ENCODE results near the gene CD101.

The CD101 gene

DNA sequence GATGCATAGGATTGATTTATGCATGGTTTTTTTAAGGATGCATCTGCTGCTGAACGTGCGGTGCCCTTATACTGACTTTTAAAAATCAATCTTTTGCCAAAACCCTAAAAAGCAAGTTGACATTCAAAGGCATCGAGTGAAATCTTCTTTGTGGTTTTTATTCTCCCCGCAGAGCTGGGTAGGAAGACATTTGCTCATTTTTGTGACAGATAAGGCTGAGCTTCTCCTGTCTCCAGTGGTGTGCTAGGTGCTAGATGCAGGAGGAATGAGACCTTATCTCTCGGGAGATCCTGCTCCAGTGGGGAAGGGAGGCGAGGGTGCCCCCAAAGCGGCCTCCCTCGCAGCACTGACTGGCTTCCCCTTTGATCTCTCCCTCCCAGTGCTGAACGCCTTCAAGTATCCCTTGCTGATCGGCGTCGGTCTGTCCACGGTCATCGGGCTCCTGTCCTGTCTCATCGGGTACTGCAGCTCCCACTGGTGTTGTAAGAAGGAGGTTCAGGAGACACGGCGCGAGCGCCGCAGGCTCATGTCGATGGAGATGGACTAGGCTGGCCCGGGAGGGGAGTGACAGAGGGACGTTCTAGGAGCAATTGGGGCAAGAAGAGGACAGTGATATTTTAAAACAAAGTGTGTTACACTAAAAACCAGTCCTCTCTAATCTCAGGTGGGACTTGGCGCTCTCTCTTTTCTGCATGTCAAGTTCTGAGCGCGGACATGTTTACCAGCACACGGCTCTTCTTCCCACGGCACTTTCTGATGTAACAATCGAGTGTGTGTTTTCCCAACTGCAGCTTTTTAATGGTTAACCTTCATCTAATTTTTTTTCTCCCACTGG, 14.9 kb upstream of the CD101 start:
- DNase-seq = peak; percentile 31

GRCh38 chr1:116987256-116987555, 14.4 kb upstream of the CD101 start:
- DNase-seq = peak; percentile 68

- DNase-seq = no peak
Observed at GRCh38 chr1:116988248-116988647, 13.3 kb upstream of the CD101 start.

DNA sequence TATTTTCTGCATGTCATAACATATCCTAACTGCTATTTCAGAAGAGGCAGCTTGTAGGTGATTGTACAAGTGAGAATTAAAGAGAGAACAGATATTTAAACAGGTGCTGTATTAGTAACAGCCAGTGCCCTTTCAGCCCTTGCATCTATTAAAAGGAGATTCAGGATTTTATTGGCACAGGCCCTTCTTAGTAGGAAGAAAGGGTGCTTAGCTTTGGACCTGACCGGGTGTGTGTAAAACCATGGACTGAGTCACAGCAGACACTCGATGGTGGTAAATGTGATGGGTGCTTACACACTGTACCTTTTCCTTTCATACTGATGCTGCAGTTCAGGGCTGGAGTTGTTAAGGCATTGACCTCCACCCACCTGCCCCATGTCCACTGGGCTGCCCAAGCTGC, 12.7 kb upstream of the CD101 start:
- DNase-seq = no peak

DNA sequence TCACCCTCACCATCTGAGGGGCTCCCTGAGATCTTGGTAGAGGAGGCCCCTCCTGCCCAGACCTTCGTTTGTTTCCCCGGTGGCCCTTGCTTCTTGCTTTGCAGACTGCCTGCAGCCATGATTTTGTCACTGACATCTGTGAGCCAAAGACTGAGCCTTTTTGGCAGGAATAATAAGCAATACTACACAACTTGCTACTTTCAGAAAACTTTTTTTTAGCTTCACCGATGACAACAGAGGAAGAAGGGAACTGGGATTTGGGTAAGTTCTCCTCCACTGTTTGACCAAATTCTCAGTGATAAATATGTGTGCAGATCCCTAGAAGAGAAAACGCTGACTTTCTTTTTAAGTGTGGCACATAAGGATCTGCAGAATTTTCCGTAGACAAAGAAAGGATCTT, 11.7 kb upstream of the CD101 start:
- no peak for DNase-seq

DNA sequence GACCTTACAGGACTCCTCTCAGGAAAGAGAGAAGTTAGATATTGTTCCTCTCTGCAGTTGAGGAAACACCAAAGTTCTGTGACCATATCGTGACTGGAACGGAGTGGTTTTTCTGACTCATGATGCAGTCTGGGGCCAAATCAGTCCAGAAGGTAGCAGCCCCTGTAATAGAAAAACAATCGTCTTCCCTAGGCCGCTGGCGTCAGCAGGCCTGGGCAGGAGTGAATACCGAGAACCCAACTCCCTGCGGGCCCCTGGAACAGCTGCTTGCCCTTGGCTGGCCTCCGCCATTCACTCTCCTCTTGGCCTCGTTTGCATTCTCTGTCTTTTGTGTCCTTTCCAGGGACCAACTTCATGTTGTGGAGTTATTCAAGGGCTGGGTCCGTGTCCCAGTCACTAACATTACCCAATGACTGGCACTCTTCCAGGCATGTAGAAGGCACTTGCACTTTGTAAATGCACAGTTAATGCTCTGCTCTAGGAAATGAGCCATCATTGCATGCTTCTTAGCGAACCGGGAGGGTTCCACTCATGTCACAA, 10.9 kb upstream of the CD101 start:
- no peak for DNase-seq

GRCh38 chr1:116991171-116991845, 10.3 kb upstream of the CD101 start:
- no peak for DNase-seq

GRCh38 chr1:116991918-116992317, 9.6 kb upstream of the CD101 start:
- DNase-seq = no peak

- DNase-seq = no peak
Observed at GRCh38 chr1:116993286-116993685, 8.3 kb upstream of the CD101 start.

- no peak for DNase-seq
Observed at GRCh38 chr1:116994411-116994810, 7.1 kb upstream of the CD101 start.

DNA sequence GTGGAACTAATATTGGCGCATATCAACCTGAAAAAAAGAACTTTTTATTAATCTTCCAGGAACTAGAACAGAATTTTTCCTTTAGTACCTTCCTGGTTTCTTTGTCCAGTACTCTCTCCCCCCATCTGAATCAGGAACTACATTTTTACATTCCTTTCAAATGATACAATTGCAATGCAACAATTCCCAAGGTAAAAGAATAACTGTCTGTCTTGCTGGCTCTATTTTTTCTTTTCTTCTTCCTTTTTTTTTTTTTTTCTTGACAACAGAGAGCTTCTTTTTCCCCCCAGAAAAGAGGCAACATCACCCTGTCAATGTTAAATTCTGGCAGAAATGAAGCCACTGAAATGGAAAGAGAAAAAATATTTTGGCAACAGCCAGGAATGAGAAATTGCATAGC, 4.5 kb upstream of the CD101 start:
- DNase-seq = no peak

DNA sequence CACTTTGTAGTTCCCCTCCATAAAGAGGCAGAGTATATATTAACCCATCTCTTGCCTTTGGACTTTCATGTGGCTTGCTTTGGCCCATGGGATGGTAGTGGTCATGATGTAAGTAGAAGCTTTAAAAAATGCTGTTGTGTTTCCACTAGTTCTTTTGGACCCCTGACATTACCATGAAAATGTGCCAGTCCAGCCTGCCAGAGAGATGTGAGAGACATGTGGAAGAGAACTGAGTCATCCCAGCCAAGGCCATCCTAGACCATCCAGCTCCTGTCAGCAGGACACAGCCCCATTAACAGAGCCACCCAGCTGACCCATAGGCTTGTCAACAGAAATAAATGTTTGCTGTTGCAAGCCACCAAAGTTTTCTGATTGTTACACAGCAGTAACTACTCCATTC, 3.9 kb upstream of the CD101 start:
- DNase-seq = no peak

- DNase-seq = no peak
Observed at GRCh38 chr1:116999596-116999995, 2.0 kb upstream of the CD101 start.

GRCh38 chr1:117000142-117000541, 1.4 kb upstream of the CD101 start:
- no peak for DNase-seq

- no peak for DNase-seq
Observed at GRCh38 chr1:117003223-117003875, 1.8 kb downstream of the CD101 start.

DNA sequence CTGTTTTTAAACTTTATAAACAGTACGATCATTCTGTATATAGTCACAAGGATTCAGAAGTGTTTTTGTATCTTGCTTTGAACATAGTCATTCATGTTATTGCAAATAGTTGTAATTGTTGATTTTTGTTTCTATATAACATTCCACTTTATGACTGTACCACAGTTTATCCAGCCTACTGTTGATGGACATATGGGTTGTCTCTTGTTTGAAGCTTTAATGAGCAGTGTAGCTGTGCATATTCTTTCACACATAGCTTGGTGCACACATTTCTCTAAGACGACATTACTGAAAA, 6.1 kb downstream of the CD101 start:
- no peak for DNase-seq

DNA sequence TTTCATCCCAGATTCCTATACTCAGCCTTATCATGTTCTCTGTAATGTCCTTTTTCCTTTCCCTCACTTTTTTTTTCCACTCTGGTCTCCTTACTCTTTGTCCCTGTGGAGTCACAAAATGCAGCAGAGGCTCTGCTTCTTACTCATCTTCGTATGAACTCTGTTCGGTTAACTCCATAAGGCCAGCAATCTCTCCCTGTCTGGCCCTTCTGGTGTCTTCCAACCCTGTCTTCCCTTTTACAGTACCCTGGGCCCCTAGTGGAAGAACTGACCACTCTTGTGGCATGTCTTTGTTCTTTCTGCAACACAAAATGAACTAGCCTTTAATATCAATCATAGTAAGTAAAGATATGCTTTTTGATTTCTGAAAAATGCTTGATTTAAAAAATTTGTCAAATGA, 7.1 kb downstream of the CD101 start:
- DNase-seq = no peak

DNA sequence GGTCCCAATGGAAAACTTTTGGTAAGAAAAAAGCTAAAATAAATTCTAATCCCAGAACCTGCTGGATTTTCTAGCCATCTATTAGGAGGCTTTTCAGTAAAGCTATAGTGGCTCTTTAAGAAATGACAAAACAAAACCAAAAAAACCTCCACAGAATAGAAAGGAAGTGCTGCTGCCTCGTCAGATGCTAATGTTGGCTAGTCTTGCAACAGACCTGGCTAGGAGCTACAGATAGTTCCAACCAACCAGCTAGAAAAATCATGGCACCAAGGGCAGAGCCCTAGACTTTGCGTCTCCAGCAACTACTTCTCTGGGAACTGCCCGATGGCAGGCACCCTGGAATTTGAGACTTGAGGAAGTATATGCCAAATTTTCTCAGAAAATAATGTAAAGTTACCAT, 7.6 kb downstream of the CD101 start:
- peak; percentile 28 for DNase-seq

DNA sequence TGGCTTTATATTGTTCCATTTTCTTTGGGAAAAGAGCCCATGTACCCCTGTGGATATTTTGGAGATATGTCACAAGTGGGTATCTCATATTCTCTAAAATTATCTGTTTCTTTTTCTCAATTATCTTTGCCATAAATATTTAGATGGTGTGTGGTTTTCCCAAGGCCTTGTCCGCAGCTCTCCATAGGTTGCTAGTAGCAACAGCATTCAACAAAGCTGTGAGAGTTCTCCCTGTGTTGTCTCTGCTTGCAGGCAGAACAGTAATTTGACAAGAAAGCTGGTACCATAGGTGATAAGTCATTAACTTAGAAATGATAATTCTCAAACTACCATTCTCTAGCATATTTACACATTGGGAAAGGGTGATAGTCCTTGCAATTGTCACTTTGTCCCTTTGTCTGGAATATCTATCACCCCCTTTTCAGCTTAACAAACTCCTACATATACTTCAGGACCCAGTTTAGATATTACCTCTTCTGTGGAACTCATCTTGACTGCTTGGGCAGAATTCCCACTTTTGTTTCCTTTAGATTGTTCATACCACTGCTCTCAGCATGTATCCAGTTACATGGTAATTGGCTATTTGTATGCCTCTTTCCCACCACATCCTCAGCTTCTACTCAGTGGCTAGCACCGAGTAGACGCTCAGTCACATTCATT, 8.9 kb downstream of the CD101 start:
- DNase-seq = no peak

DNA sequence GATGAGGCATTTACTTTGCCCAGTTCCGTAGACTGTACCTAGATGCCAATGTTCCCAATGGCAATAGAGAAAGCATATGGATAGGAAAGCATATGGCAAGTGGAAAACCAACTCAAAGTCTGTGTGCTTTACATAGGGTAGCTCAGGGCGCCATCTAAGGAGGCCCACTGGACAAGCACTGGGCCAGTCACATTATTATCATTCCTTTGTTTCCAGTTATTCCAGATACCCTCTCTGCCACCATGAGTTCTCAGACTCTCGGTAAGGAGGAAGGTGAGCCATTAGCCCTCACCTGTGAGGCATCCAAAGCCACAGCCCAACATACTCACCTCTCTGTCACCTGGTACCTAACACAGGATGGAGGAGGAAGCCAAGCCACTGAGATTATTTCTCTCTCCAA, 9.8 kb downstream of the CD101 start:
- no peak for DNase-seq

GRCh38 chr1:117013309-117013858, 11.8 kb downstream of the CD101 start:
- DNase-seq = no peak

- DNase-seq = no peak
Observed at GRCh38 chr1:117014209-117014608, 12.6 kb downstream of the CD101 start.

DNA sequence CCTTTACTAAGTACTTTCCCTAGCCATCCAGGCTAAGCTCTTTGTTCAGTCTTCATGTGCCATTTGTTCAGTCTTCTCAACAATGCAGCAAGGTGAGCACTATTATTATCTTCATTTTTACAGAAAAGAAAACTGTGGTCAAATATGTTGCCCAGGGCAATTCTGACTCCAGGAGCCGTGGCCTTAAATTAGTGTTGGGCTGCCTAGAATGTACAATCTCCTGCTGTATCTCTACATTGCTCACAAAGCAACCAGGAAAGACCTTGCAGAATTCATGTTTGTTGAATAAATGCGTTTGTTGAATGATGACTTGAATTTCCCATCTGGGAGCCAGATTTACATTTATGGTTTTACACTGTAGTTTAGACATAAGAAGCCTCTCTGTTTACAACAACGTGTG, 14.2 kb downstream of the CD101 start:
- no peak for DNase-seq

Measured in CD4-positive, alpha-beta T cell treated with Interleukin-10 for 1 hour (primary cell).